ENCODE results near the gene ENPP3. TPM values are rescaled to one million over a fixed set of nuclear protein-coding genes. Genes with fewer than 3 reads are reported as not detected.

Gene ENPP3
- total and polyA plus RNA-seq, 8 donors: 0.31 to 13.0 (median 0.61) TPM; not detected in 2

DNA sequence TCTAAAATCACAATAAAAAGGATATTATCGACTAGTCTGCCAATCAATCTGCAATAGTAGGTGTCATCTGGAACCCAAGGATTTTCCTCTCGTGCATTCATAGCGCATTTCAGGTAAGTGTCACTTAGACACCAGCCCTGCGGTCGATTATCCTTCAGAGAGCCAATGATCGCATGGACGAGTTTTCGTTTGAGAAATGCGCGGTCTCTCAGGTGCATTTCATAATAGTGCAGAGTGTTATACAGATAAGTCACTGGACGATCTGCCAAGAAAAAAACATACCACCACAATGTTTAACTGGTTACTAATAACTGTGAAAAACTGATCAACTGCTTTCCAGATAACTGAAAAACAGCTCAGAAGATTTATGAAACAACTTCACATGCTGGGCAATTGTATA is 43.0 kb upstream of the ENPP3 start:
- H3K27ac ChIP-seq: no peak overlapping the region
- H3K36me3 ChIP-seq: peaks cover 72 to 100% (median 100%) of the 10 kb centered on the region in 4 donors
- no peak for DNase-seq
- intact Hi-C loops (cut with DNase I; ENCODE audit: low total_unique reads): no loop called here
- no peaks in the 10 kb centered on the region for H3K27me3 ChIP-seq
- 91 to 95% (median 94%) methylated on average over 11 of the region's 11 CpGs for WGBS, 5 donors
- TF ChIP-seq POLR2AphosphoS5 (IDR thresholded peaks at IDR 0.05) (no peak), EP300 (IDR thresholded peaks at IDR 0.05) (no peak), CTCF (IDR thresholded peaks at IDR 0.05) (no peak), POLR2A (IDR thresholded peaks at IDR 0.05) (no peak)
- no peaks in the 10 kb centered on the region for H3K4me1 ChIP-seq
- H3K4me3 ChIP-seq: no peak overlapping the region
- H3K9me3 ChIP-seq: no peaks in the 10 kb centered on the region

- peak in 1 of 2 donors; percentile 16 for DNase-seq
- H3K36me3 ChIP-seq: peaks cover 70 to 100% (median 100%) of the 10 kb centered on the region in 4 donors
Measured at GRCh38 chr6:131597446-131597845, 39.7 kb upstream of the ENPP3 start.

DNA sequence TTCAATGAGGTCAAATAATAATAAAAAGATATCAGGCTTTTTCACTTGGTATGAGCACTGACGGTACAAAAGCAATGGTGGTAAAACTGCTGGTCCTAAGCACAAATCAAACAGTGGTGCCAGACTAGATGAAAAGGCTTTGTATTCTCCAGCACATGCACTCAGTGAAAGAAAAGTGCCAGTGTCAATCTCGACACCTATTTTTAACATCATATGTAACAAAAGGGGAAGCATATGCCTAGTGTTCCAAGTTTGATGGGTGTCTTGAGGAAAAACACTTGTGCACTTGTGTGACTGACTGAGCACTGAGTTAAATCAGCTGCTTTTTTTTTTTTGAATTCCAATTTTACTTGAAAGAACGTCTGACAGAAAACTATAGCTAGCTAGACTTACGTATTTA is 36.4 kb upstream of the ENPP3 start:
- Histone ChIP-seq H3K27me3 (no peaks in the 10 kb centered on the region), H3K4me3 (no peak overlapping the region), H3K4me1 (no peaks in the 10 kb centered on the region), H3K9me3 (no peaks in the 10 kb centered on the region), H3K27ac (no peak overlapping the region), H3K36me3 (peaks cover 67 to 100% (median 100%) of the 10 kb centered on the region in 4 donors)
- WGBS, 5 donors: 81 to 91% (median 86%) methylated on average over 4 of the region's 4 CpGs
- intact Hi-C loops (cut with DNase I; ENCODE audit: low total_unique reads): no loop called here
- TF ChIP-seq POLR2AphosphoS5 (IDR thresholded peaks at IDR 0.05): no peak
- TF ChIP-seq EP300 (IDR thresholded peaks at IDR 0.05): no peak
- no peak for TF ChIP-seq POLR2A (IDR thresholded peaks at IDR 0.05)
- no peak for TF ChIP-seq CTCF (IDR thresholded peaks at IDR 0.05)
- no peak for DNase-seq

More at GRCh38 chr6:131597446-131597845, 39.7 kb upstream of the ENPP3 start:
- no peaks in the 10 kb centered on the region for H3K9me3 ChIP-seq
- intact Hi-C loops (cut with DNase I; ENCODE audit: low total_unique reads): no loop called here
- no peaks in the 10 kb centered on the region for H3K4me1 ChIP-seq
- WGBS, 5 donors: 90 to 97% (median 93%) methylated on average over 3 of the region's 3 CpGs
- H3K27ac ChIP-seq: no peak overlapping the region
- H3K4me3 ChIP-seq: no peak overlapping the region
- H3K27me3 ChIP-seq: no peaks in the 10 kb centered on the region
- TF ChIP-seq POLR2A (IDR thresholded peaks at IDR 0.05) (no peak), CTCF (IDR thresholded peaks at IDR 0.05) (peak in 1 of 7 experiments; percentile 8), EP300 (IDR thresholded peaks at IDR 0.05) (no peak), POLR2AphosphoS5 (IDR thresholded peaks at IDR 0.05) (no peak)

DNA sequence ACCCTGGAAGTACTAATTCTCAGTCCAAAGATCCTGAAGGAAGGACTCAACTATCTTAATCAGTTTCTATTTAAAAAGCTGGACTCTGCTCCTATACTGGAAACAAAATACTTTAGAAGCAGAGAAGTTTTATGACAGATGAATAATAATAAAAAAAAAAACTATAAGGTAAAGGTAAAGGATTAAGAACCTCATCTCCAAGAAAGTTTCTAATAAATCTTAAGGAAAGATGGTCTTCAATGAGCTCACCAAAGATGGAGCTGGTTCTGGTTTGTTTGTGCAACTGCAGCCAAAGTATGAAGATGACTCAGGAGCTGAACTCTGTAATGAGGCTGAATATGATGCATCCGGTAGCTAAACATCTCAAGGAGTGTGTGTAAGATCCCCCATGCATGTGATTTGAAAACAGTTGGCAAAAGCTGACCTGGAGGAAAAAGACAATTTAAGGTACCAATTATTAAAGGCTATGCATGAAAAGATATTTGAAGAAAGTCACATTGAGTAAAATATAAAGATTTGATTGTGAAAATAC is 34.3 kb upstream of the ENPP3 start:
- 67 to 92% (median 79%) methylated on average over 1 of the region's 1 CpG for WGBS, 5 donors
- DNase-seq: no peak
- H3K4me1 ChIP-seq: no peaks in the 10 kb centered on the region
- H3K27me3 ChIP-seq: no peaks in the 10 kb centered on the region
- H3K27ac ChIP-seq: no peak overlapping the region
- H3K36me3 ChIP-seq: peaks cover 63 to 100% (median 99%) of the 10 kb centered on the region in 4 donors
- H3K9me3 ChIP-seq: no peaks in the 10 kb centered on the region
- intact Hi-C loops (cut with DNase I; ENCODE audit: low total_unique reads): no loop called here
- TF ChIP-seq POLR2AphosphoS5 (IDR thresholded peaks at IDR 0.05) (no peak), EP300 (IDR thresholded peaks at IDR 0.05) (no peak), POLR2A (IDR thresholded peaks at IDR 0.05) (no peak), CTCF (IDR thresholded peaks at IDR 0.05) (no peak)
- H3K4me3 ChIP-seq: no peak overlapping the region

Data from stomach (tissue), 9 donors.